GM12801 (cell line): ENCODE measurements around the gene TIE1.

Experiments
- CTCF ChIP-seq: IDR thresholded peaks from one replicate; pipeline ENCODE4 v1.5.1; 2011; ENCODE audit warnings: control low read depth; ENCODE audit not compliant: insufficient read length; ENCODE audit errors: extremely low read depth

Gene TIE1

GRCh38 chr1:43288785-43289706 is 11.7 kb upstream of the TIE1 start:
- TF ChIP-seq CTCF, result no peak

GRCh38 chr1:43292216-43292615 is 8.6 kb upstream of the TIE1 start:
- TF ChIP-seq CTCF, result no peak

- no peak for TF ChIP-seq CTCF
Measured at GRCh38 chr1:43292679-43293078, 8.1 kb upstream of the TIE1 start.

GRCh38 chr1:43293176-43293575 is 7.6 kb upstream of the TIE1 start:
- TF ChIP-seq CTCF, result no peak

GRCh38 chr1:43293896-43294760 is 6.7 kb upstream of the TIE1 start:
- no peak for TF ChIP-seq CTCF

GRCh38 chr1:43294761-43295160 is 6.0 kb upstream of the TIE1 start:
- no peak for TF ChIP-seq CTCF

- TF ChIP-seq CTCF, result no peak
Measured at GRCh38 chr1:43296207-43296606, 4.6 kb upstream of the TIE1 start.
